ENCODE results near the gene TNFSF11. TPM values are rescaled to one million over a fixed set of nuclear protein-coding genes. Genes with fewer than 3 reads are reported as not detected.
"Not testable (repeated sequence)": the region's sequence is repeated elsewhere in the genome, so short reads cannot be mapped to it uniquely, and the experiment has no call there.

TNFSF11 gene
- total RNA-seq, 1 donor from 2014 or later, result not detected

GRCh38 chr13:42549552-42549936 lies 24.4 kb upstream of the TNFSF11 start:
- Histone ChIP-seq H3K9me3 (no peaks in the 10 kb centered on the region), H3K27me3 (no peaks in the 10 kb centered on the region)
- intact Hi-C loops (cut with DNase I), result no loop called here

GRCh38 chr13:42551611-42552010 lies 22.3 kb upstream of the TNFSF11 start:
- intact Hi-C loops (cut with DNase I), result no loop called here
- Histone ChIP-seq H3K9me3 (no peaks in the 10 kb centered on the region), H3K27ac (no peak overlapping the region), H3K4me1 (no peaks in the 10 kb centered on the region), H3K27me3 (no peaks in the 10 kb centered on the region), H3K36me3 (no peaks in the 10 kb centered on the region), H3K4me3 (no peak overlapping the region)
- TF ChIP-seq CTCF (IDR thresholded peaks at IDR 0.05), result no peak
- no peak for DNase-seq (ENCODE audit: low spot score in 2 of 2)

More at GRCh38 chr13:42549552-42549936, 24.4 kb upstream of the TNFSF11 start:
- Histone ChIP-seq H3K36me3 (no peaks in the 10 kb centered on the region), H3K4me3 (no peak overlapping the region), H3K27ac (no peak overlapping the region), H3K4me1 (no peaks in the 10 kb centered on the region)
- no peak for DNase-seq (ENCODE audit: low spot score in 2 of 2)
- TF ChIP-seq CTCF (IDR thresholded peaks at IDR 0.05), result no peak

DNA sequence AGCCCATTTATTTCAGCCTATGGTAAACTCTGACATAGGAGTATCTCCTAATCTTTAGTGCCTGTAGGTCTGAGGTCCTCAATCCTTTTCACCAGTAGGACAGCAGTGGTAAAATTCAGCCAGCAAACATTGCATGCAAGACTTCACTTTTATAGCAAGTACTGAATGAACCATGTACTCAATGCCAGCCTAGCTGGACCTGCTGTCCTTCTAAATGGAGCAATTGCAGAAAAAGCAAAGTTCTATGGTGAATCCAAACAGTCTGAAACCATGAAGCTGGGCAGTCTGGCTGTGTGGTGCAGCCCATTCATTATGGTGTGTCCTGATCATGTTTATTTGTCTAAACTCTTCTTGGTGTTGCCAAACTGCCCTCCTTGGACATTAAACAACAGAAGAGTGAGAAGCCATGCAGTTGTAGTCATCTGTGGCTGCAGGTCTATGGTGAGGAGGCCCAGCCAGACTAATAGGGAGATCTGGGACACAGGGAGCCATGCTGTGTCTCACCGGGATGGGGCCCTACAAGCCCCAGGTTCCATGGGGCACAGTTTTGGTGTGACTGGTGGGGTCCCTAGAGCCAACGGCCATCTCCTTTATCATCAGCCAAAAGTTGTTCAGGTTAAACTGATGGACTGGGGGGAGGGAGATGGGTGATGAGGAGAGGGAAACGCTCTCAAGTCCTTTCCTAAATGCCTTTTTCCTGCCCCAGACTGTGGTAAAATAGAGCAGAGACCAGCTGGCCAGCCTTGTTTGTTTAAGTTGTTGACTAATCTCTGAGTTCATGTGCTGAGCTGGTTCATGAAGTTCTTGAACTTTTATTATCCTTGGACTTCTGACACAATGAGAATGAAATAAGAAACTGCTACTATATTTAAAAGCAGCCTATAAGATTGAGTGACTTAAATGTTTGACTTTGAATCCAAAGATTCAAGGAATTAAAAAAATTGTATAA lies 20.6 kb upstream of the TNFSF11 start:
- intact Hi-C loops (cut with DNase I), result no loop called here
- no peak for DNase-seq (ENCODE audit: low spot score in 2 of 2)
- Histone ChIP-seq H3K27me3 (no peaks in the 10 kb centered on the region), H3K36me3 (no peaks in the 10 kb centered on the region), H3K4me1 (no peaks in the 10 kb centered on the region), H3K9me3 (no peaks in the 10 kb centered on the region), H3K27ac (no peak overlapping the region), H3K4me3 (no peak overlapping the region)
- no peak for TF ChIP-seq CTCF (IDR thresholded peaks at IDR 0.05)

DNA sequence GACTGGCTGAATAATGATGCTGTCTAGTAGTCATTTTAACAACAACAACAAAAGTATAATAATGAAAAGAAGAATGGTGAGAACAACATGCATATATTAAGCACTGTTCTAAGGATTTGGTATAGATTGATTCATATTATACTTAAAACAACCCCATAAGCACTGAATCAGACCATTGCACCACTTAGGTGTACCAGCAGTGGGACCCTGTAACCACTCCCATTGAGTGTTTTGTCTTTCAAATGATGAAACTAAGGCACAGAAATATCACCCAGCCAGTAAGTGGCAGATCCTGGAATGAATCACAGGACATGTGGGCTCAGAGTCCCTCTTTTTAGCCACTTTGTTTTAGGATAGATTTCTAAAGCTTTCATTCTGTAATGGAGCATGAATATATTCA lies 14.9 kb upstream of the TNFSF11 start:
- Histone ChIP-seq H3K9me3 (peaks cover 0 to 4% of the 10 kb centered on the region in 2 donors), H3K36me3 (no peaks in the 10 kb centered on the region), H3K4me1 (no peaks in the 10 kb centered on the region), H3K4me3 (no peak overlapping the region), H3K27ac (no peak overlapping the region), H3K27me3 (no peaks in the 10 kb centered on the region)
- DNase-seq (ENCODE audit: low spot score in 2 of 2), result no peak
- intact Hi-C loops (cut with DNase I), result no loop called here
- TF ChIP-seq CTCF (IDR thresholded peaks at IDR 0.05), result no peak

GRCh38 chr13:42559573-42560218 lies 14.3 kb upstream of the TNFSF11 start:
- H3K27ac ChIP-seq; H3K4me3 ChIP-seq; H3K27me3 ChIP-seq; H3K4me1 ChIP-seq; intact Hi-C loops (cut with DNase I); DNase-seq (ENCODE audit: low spot score in 2 of 2); H3K36me3 ChIP-seq; H3K9me3 ChIP-seq: not testable (repeated sequence)

GRCh38 chr13:42560320-42560719 lies 13.6 kb upstream of the TNFSF11 start:
- H3K36me3 ChIP-seq; DNase-seq (ENCODE audit: low spot score in 2 of 2); H3K4me1 ChIP-seq; H3K9me3 ChIP-seq; H3K4me3 ChIP-seq; intact Hi-C loops (cut with DNase I); H3K27ac ChIP-seq; H3K27me3 ChIP-seq: not testable (repeated sequence)
